Keratinocyte (primary cell): ENCODE measurements around the gene SAFB2. TPM values are rescaled to one million over a fixed set of nuclear protein-coding genes. Genes with fewer than 3 reads are reported as not detected.

Experiments used
- DNase-seq: peaks from one replicate; pipeline ENCODE4 v3.0.0-alpha.2; 2011; ENCODE audit warnings: low read depth, missing footprints, low spot score
- FAIRE-seq: peaks from 2 replicates; lab custom pipeline; 2011; peaks lifted over from hg19 to GRCh38; lab: Jason Lieb, UNC
- H2AFZ ChIP-seq: 2 replicates; pipeline ENCODE4 v1.6.0; 2012; ENCODE audit warnings: low read length, control low read depth, inconsistent platforms; ENCODE audit not compliant: control insufficient read depth
- H3K27ac ChIP-seq: 2 replicates; pipeline ENCODE4 v1.5.1; 2011; ENCODE audit warnings: low read length; ENCODE audit not compliant: control insufficient read depth, insufficient read depth
- H3K27me3 ChIP-seq: 3 replicates; pipeline ENCODE4 v1.6.0; 2011; ENCODE audit warnings: low read length; ENCODE audit not compliant: control insufficient read depth, insufficient read depth; ENCODE audit errors: extremely low read depth
- H3K36me3 ChIP-seq, 2 experiments: 2 replicates in 1 of 2; 3 replicates in 1 of 2; pipeline ENCODE4 v1.5.1; 2011; ENCODE audit warnings: low read length in 2 of 2, mild to moderate bottlenecking in 1 of 2; ENCODE audit not compliant: control insufficient read depth in 2 of 2, insufficient read depth in 2 of 2; ENCODE audit errors: extremely low read depth in 1 of 2
- H3K4me1 ChIP-seq: 3 replicates; pipeline ENCODE4 v1.5.1; 2011; ENCODE audit warnings: low read length; ENCODE audit not compliant: control insufficient read depth, insufficient read depth; ENCODE audit errors: extremely low read depth
- H3K4me2 ChIP-seq: 3 replicates; pipeline ENCODE4 v1.6.0; 2011; ENCODE audit warnings: low read depth, low read length; ENCODE audit not compliant: control insufficient read depth, insufficient read depth; ENCODE audit errors: extremely low read depth
- H3K4me3 ChIP-seq, 3 experiments: fragments of 200-600 bp in 1 of 3; sonication (generic) in 1 of 3; 2 replicates in 2 of 3; 3 replicates in 1 of 3; pipeline ENCODE4 v1.5.1; 2011 to 2016; ENCODE audit warnings: low read length in 3 of 3, mild to moderate bottlenecking in 3 of 3, control low read depth in 2 of 3, inconsistent platforms in 1 of 3, low read depth in 1 of 3, mixed read lengths in 1 of 3, mixed run types in 1 of 3, moderate library complexity in 1 of 3; ENCODE audit not compliant: control insufficient read depth in 2 of 3, insufficient read depth in 2 of 3; ENCODE audit errors: extremely low read depth in 1 of 3
- H3K79me2 ChIP-seq: 2 replicates; pipeline ENCODE4 v1.6.0; 2012; ENCODE audit warnings: low read length; ENCODE audit not compliant: control insufficient read depth, insufficient read depth
- H3K9ac ChIP-seq: 3 replicates; pipeline ENCODE4 v1.6.0; 2011; ENCODE audit warnings: low read length; ENCODE audit not compliant: control insufficient read depth, insufficient read depth; ENCODE audit errors: extremely low read depth
- H3K9me1 ChIP-seq: 3 replicates; pipeline ENCODE4 v1.6.0; 2011; ENCODE audit warnings: low read length; ENCODE audit not compliant: control insufficient read depth, insufficient read depth; ENCODE audit errors: extremely low read depth
- H3K9me3 ChIP-seq: 2 replicates; pipeline ENCODE4 v1.5.1; 2012; ENCODE audit warnings: low read depth, low read length; ENCODE audit not compliant: control insufficient read depth
- H4K20me1 ChIP-seq: 3 replicates; pipeline ENCODE4 v1.6.0; 2011; ENCODE audit warnings: low read length; ENCODE audit not compliant: control insufficient read depth, insufficient read depth; ENCODE audit errors: extremely low read depth
- EZH2 ChIP-seq: IDR thresholded peaks from one replicate; pipeline ENCODE4 v1.6.1; 2012; ENCODE audit warnings: inconsistent platforms, mild to moderate bottlenecking, low read length, moderate library complexity
- dilution Hi-C: fragments of 300-500 bp; cut with MboI; formaldehyde crosslinking; loops from one replicate; pipeline ENCODE4 v1.7.0; 2020; ENCODE audit warnings: low sequenced_read_pairs; ENCODE audit not compliant: extremely low pct_ligation_motif_present
- polyA plus RNA-seq, 5 experiments: library from polyadenylated mRNA; depleted of rRNA in 3 of 5; stranded (reverse) in 3 of 5; stranded (forward) in 1 of 5; unstranded in 1 of 5; fragments of >200 nt; gene quantifications; 1 replicate in 1 of 5; 2 replicates in 3 of 5; 3 replicates in 1 of 5; pipeline versions ENCODE4 v1.2.1 to v1.2.3, GENCODE V29; 2011 to 2012; ENCODE audit warnings: missing spikeins in 2 of 5, low read depth in 1 of 5, low replicate concordance in 1 of 5
- TF ChIP-seq, protein P1 (sequence below), 3 experiments: IDR thresholded peaks in 1 of 3; conservative IDR thresholded peaks in 1 of 3; optimal IDR thresholded peaks in 1 of 3; 2 replicates in 2 of 3; 3 replicates in 1 of 3; pipeline versions ENCODE3 to v1.5.1; 2011; ENCODE audit warnings: low read length in 3 of 3, mild to moderate bottlenecking in 3 of 3, moderate library complexity in 2 of 3, control low read depth in 1 of 3, inconsistent platforms in 1 of 3; ENCODE audit not compliant: insufficient read depth in 2 of 3; ENCODE audit errors: extremely low read depth in 1 of 3

The SAFB2 gene
- polyA plus RNA-seq, 1 donor (not counting 4 experiments of a cell fraction or from before 2014, with no cell fraction given) = 15.3 TPM

DNA sequence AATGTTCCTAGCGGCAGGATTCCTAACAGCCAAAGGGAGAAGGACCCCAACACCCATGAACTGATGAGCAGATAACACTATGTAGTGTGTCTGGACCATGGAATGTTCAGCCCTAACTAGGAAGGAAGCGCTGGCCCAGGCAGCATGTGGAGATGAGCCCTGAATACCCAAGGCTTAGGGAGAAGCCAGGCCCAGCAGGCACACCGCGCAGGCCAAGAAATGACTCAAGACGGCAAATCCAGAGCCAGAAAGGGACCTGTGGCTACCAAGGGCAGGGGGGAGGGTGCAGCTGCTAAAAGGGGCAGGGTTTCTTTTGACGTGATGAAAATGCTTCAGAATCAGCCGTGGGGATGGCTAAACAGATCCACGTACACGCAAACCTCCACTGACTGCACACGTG, 34.1 kb downstream of the SAFB2 start:
- H3K36me3 ChIP-seq = peaks cover 28 to 34% of the 10 kb centered on the region in 2 experiments
- TF ChIP-seq, protein P1, sequence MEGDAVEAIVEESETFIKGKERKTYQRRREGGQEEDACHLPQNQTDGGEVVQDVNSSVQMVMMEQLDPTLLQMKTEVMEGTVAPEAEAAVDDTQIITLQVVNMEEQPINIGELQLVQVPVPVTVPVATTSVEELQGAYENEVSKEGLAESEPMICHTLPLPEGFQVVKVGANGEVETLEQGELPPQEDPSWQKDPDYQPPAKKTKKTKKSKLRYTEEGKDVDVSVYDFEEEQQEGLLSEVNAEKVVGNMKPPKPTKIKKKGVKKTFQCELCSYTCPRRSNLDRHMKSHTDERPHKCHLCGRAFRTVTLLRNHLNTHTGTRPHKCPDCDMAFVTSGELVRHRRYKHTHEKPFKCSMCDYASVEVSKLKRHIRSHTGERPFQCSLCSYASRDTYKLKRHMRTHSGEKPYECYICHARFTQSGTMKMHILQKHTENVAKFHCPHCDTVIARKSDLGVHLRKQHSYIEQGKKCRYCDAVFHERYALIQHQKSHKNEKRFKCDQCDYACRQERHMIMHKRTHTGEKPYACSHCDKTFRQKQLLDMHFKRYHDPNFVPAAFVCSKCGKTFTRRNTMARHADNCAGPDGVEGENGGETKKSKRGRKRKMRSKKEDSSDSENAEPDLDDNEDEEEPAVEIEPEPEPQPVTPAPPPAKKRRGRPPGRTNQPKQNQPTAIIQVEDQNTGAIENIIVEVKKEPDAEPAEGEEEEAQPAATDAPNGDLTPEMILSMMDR (optimal IDR thresholded peaks at IDR 0.05 in 1 of 3, IDR thresholded peaks at IDR 0.05 in 1 of 3, conservative IDR thresholded peaks at IDR 0.05 in 1 of 3; ENCODE audit: extremely low read depth in 1 of 3, insufficient read depth in 2 of 3, low read length in 3 of 3) = no peak
- no peak for TF ChIP-seq EZH2
- peaks cover 12% of the 10 kb centered on the region for H3K4me1 ChIP-seq
- H3K4me3 ChIP-seq = no peak overlapping the region
- no peak overlapping the region for H3K4me2 ChIP-seq
- H4K20me1 ChIP-seq = peaks cover 4% of the 10 kb centered on the region
- H3K27ac ChIP-seq = no peak overlapping the region
- no peaks in the 10 kb centered on the region for H3K9me1 ChIP-seq
- no peaks in the 10 kb centered on the region for H3K9me3 ChIP-seq
- no peak for DNase-seq
- H3K79me2 ChIP-seq = no peaks in the 10 kb centered on the region
- no peak for FAIRE-seq
- H2AFZ ChIP-seq = no peak overlapping the region
- dilution Hi-C loops = no loop called here
- no peaks in the 10 kb centered on the region for H3K27me3 ChIP-seq
- H3K9ac ChIP-seq = no peak overlapping the region

- peaks cover 4% of the 10 kb centered on the region for H4K20me1 ChIP-seq
- no peak for TF ChIP-seq EZH2
- dilution Hi-C loops = no loop called here
- no peak overlapping the region for H3K9ac ChIP-seq
- no peak overlapping the region for H3K4me2 ChIP-seq
- H3K4me3 ChIP-seq = no peak overlapping the region
- peaks cover 12% of the 10 kb centered on the region for H3K4me1 ChIP-seq
- H3K36me3 ChIP-seq = peaks cover 22 to 31% of the 10 kb centered on the region in 2 experiments
- FAIRE-seq (no peak), DNase-seq (no peak)
- H3K27me3 ChIP-seq = no peaks in the 10 kb centered on the region
- no peaks in the 10 kb centered on the region for H3K79me2 ChIP-seq
- H2AFZ ChIP-seq = no peak overlapping the region
- H3K9me3 ChIP-seq = no peaks in the 10 kb centered on the region
- H3K9me1 ChIP-seq = no peaks in the 10 kb centered on the region
- no peak overlapping the region for H3K27ac ChIP-seq
Observed at GRCh38 chr19:5587661-5588060, 34.9 kb downstream of the SAFB2 start.

- Histone ChIP-seq H3K79me2 (no peaks in the 10 kb centered on the region), H3K9me3 (no peaks in the 10 kb centered on the region), H3K9ac (no peak overlapping the region), H3K4me1 (peaks cover 12% of the 10 kb centered on the region), H4K20me1 (peaks cover 4% of the 10 kb centered on the region), H3K4me3 (no peak overlapping the region), H3K27me3 (no peaks in the 10 kb centered on the region), H3K36me3 (peaks cover 21 to 26% of the 10 kb centered on the region in 2 experiments), H2AFZ (no peak overlapping the region), H3K27ac (no peak overlapping the region), H3K9me1 (no peaks in the 10 kb centered on the region), H3K4me2 (no peak overlapping the region)
- DNase-seq (no peak), FAIRE-seq (no peak)
- TF ChIP-seq, protein P1 (optimal IDR thresholded peaks at IDR 0.05 in 1 of 3, IDR thresholded peaks at IDR 0.05 in 1 of 3, conservative IDR thresholded peaks at IDR 0.05 in 1 of 3; ENCODE audit: extremely low read depth in 1 of 3, insufficient read depth in 2 of 3, low read length in 3 of 3) = no peak
- TF ChIP-seq EZH2 = no peak
- dilution Hi-C loops = no loop called here
Observed at GRCh38 chr19:5587071-5587455, 35.5 kb downstream of the SAFB2 start.
